Suprapubic skin (tissue), 4 donors: ENCODE measurements around the gene BNC2. TPM values are rescaled to one million over a fixed set of nuclear protein-coding genes. Genes with fewer than 3 reads are reported as not detected.

Experiments
- DNase-seq, 2 donors: peaks; one replicate each; pipeline ENCODE4 v3.0.0-alpha.2; 2019; ENCODE audit warnings: low spot score in 2 of 2
- H3K27ac ChIP-seq: fragments of 200-600 bp; sonication (generic); one replicate; pipeline ENCODE4 v1.5.1; 2019
- H3K27me3 ChIP-seq: fragments of 200-600 bp; sonication (generic); one replicate; pipeline ENCODE4 v1.5.1; 2019
- H3K36me3 ChIP-seq: fragments of 200-600 bp; sonication (generic); one replicate; pipeline ENCODE4 v1.5.1; 2019
- H3K4me1 ChIP-seq: fragments of 200-600 bp; sonication (generic); one replicate; pipeline ENCODE4 v1.5.1; 2019
- H3K4me3 ChIP-seq: fragments of 200-600 bp; sonication (generic); one replicate; pipeline ENCODE4 v1.5.1; 2019; ENCODE audit warnings: mild to moderate bottlenecking
- H3K9me3 ChIP-seq: fragments of 200-600 bp; sonication (generic); one replicate; pipeline ENCODE4 v1.5.1; 2019
- EP300 ChIP-seq: sonication (generic); formaldehyde crosslinking; IDR thresholded peaks from one replicate; pipeline ENCODE4 v1.6.1; 2017; ENCODE audit warnings: antibody characterized with exemption
- POLR2A ChIP-seq, 2 donors: fragments of 450-650 bp; IDR thresholded peaks; one replicate each; pipeline ENCODE4 v1.6.1; 2017; ENCODE audit warnings: antibody characterized with exemption in 2 of 2, mild to moderate bottlenecking in 2 of 2, moderate library complexity in 2 of 2
- POLR2AphosphoS5 ChIP-seq, 3 donors: sonication (generic); formaldehyde crosslinking; IDR thresholded peaks; one replicate each; pipeline ENCODE4 v1.6.1; 2017; ENCODE audit warnings: antibody characterized with exemption in 3 of 3
- WGBS: methylation state at CpG from one replicate; pipeline ENCODE4 v1.1.5; 2018; 5-methylcytosine and 5-hydroxymethylcytosine counted together
- total RNA-seq, 4 donors: library from RNA; depleted of rRNA; stranded (reverse); fragments of >200 nt; gene quantifications; one replicate each; pipeline ENCODE4 v1.1.0, GENCODE V29; 2016
- TF ChIP-seq, protein P1 (sequence below), 2 donors: fragments of 200-600 bp in 1 of 2; fragments of 450-650 bp in 1 of 2; sonication (generic) in 1 of 2; IDR thresholded peaks; one replicate each; pipeline ENCODE4 v1.5.1; 2016 to 2019; ENCODE audit warnings: antibody characterized with exemption in 2 of 2, mild to moderate bottlenecking in 1 of 2, moderate library complexity in 1 of 2

The BNC2 gene
- total RNA-seq, 4 donors from 2014 or later = 6.5 to 12.3 (median 8.9) TPM

DNA sequence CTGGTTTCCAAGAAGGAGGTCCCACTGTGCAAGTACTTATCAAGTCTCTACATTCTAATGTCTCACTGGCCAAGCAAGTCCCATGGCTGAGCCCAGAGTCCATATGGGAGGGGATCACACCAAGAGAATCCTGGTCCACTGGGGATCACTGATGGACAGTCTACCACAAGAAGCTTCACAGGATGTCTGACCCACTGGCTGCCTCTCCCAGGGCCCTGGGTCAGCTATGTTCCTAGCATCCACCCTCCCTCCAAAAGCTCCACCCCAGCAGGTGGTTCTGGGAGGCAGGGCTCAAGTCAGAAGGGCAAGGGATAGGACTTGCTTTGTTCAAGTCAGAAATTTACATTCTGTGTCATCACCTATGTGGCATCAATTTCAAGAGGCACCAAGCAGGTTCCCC, 508.5 kb downstream of the BNC2 start:
- TF ChIP-seq POLR2AphosphoS5 (IDR thresholded peaks at IDR 0.05) (no peak), EP300 (no peak), POLR2A (IDR thresholded peaks at IDR 0.05) (no peak)
- TF ChIP-seq, protein P1, sequence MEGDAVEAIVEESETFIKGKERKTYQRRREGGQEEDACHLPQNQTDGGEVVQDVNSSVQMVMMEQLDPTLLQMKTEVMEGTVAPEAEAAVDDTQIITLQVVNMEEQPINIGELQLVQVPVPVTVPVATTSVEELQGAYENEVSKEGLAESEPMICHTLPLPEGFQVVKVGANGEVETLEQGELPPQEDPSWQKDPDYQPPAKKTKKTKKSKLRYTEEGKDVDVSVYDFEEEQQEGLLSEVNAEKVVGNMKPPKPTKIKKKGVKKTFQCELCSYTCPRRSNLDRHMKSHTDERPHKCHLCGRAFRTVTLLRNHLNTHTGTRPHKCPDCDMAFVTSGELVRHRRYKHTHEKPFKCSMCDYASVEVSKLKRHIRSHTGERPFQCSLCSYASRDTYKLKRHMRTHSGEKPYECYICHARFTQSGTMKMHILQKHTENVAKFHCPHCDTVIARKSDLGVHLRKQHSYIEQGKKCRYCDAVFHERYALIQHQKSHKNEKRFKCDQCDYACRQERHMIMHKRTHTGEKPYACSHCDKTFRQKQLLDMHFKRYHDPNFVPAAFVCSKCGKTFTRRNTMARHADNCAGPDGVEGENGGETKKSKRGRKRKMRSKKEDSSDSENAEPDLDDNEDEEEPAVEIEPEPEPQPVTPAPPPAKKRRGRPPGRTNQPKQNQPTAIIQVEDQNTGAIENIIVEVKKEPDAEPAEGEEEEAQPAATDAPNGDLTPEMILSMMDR (IDR thresholded peaks at IDR 0.05) = no peak
- Histone ChIP-seq H3K4me1 (no peaks in the 10 kb centered on the region), H3K36me3 (no peaks in the 10 kb centered on the region), H3K27me3 (no peaks in the 10 kb centered on the region), H3K9me3 (no peaks in the 10 kb centered on the region), H3K4me3 (no peak overlapping the region), H3K27ac (no peak overlapping the region)
- peak in 1 of 2 donors; percentile 60 for DNase-seq

DNA sequence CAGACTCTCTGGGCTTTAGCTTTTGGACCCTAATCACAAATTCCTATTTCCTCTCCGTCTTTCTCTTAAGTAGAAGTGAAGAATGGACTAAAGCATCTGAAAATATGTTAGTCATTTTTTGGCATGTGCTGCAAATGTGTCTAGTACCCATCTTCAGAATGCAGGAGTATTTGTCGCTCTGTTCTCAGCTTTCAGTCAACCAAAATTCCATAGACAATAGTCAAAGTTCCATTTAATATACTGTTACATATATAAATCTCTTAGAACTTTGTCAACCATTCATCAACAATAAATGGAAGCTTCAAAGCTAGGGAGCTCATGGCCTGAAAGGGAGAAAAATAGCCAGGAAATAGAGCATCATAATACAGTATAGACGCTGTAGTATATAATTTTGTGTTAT, 509.4 kb downstream of the BNC2 start:
- Histone ChIP-seq H3K27ac (no peak overlapping the region), H3K27me3 (no peaks in the 10 kb centered on the region), H3K4me3 (no peak overlapping the region), H3K4me1 (no peaks in the 10 kb centered on the region), H3K9me3 (no peaks in the 10 kb centered on the region), H3K36me3 (no peaks in the 10 kb centered on the region)
- WGBS = 75% methylated on average over 3 of the region's 3 CpGs
- TF ChIP-seq EP300 (no peak), POLR2A (IDR thresholded peaks at IDR 0.05) (no peak), POLR2AphosphoS5 (IDR thresholded peaks at IDR 0.05) (no peak)
- TF ChIP-seq, protein P1 (IDR thresholded peaks at IDR 0.05) = no peak
- no peak for DNase-seq

DNA sequence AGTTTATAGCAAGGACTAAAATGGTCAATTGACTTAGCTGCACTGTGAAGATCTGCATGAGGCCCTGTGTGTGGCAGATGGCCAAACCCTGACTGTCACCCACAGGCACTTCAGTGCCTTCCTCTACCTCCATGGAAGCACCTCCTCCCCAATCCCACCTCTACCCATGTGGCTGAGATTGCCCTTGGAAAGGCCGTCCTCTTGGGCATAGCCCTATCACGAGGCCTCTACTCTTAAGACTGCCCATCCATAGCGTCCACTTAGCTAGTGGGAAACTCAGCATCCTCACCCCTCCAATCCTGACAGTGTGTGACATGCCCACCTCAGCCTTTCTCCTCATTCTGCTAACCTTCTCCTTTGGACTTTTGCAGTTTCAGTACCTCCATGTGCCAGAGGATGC, 510.2 kb downstream of the BNC2 start:
- DNase-seq = peak in 1 of 2 donors; percentile 18
- WGBS = 96% methylated on average over 3 of the region's 3 CpGs
- TF ChIP-seq, protein P1 (IDR thresholded peaks at IDR 0.05) = no peak
- no peak for TF ChIP-seq EP300
- TF ChIP-seq POLR2A (IDR thresholded peaks at IDR 0.05) = no peak
- no peak for TF ChIP-seq POLR2AphosphoS5 (IDR thresholded peaks at IDR 0.05)
- Histone ChIP-seq H3K4me3 (no peak overlapping the region), H3K9me3 (no peaks in the 10 kb centered on the region), H3K4me1 (no peaks in the 10 kb centered on the region), H3K27ac (no peak overlapping the region), H3K27me3 (no peaks in the 10 kb centered on the region), H3K36me3 (no peaks in the 10 kb centered on the region)
